SH-SY5Y (cell line): ENCODE results near the gene ZCWPW2.

Experiments used
- GATA2 ChIP-seq: IDR thresholded peaks from 2 replicates; pipeline ENCODE4 v1.6.1; 2011; ENCODE audit warnings: mild to moderate bottlenecking, low read depth, low read length
- GATA3 ChIP-seq: IDR thresholded peaks from 2 replicates; pipeline ENCODE4 v1.6.1; 2011; ENCODE audit warnings: low read depth, mild to moderate bottlenecking, low read length, moderate library complexity

DNA sequence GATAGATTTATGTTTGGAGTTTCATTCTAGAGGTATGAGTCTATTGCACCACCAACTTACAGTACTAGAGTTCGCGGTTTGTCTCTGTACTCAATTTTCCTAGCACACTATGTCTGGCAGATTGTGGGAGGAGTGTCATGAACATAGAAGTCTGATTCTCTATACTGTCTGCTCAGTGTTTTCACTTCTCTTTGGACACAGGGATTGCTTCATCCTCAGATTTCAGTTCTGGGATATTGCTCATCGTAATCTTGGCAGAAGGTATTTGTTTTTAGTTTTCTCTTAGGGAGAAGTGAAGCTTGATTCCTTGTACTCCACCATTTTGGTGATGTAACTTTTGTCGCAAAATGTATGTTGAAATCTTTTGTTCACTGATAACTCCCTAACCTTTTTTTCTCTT is 27.9 kb downstream of the ZCWPW2 start:
- TF ChIP-seq GATA2 (no peak), GATA3 (no peak)
